ENCODE measurements around the gene NCOR2.

NCOR2 gene

DNA sequence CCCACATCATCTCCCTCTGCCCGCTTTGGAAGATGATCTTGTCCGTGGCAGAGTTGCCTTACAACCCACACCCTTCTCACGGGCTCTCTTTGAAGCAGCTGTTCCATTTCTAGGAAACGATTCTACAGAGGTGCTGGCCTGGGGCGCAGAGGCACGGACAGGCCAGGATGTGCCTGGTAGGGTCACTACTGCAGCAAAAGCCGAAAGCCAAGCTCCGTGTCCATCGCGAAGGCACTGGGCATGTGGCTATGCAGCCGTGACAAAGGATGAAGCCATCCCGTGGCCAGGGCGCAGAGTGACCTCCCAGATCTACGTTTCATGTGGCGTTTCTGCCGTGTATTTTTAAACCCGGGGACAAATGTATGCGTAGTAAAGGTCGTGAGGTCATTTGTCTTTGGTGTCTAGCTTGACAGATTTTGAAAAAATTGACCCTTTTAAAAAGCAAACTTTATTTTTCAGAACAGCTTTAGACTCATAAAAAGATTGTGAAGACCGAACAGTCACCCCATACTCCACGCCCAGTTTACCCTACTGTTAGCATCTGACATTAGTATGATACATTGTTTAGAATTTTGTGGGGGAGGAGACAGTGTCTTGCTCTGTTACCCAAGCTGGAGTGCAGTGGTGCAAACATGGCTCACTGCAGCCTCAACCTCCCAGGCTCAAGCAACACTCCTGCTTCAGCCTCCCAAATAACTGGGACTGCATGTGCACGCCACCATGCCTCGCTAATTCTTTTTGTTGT, 40.4 kb upstream of the NCOR2 start:
- H3K27me3 Mint-ChIP-seq (ENCODE audit: low read depth, poor library complexity): peaks cover 10% of the 10 kb centered on the region
- no peak for DNase-seq
- no peak for TF ChIP-seq CTCF (IDR thresholded peaks at IDR 0.05)
- H3K27ac Mint-ChIP-seq: peak overlapping the region; percentile 7
- peaks cover 3% of the 10 kb centered on the region for H3K9me3 Mint-ChIP-seq
- H3K36me3 Mint-ChIP-seq (ENCODE audit: low read depth): no peaks in the 10 kb centered on the region
- peaks cover 37% of the 10 kb centered on the region for H3K4me1 Mint-ChIP-seq
- no peak overlapping the region for H3K4me3 Mint-ChIP-seq

DNA sequence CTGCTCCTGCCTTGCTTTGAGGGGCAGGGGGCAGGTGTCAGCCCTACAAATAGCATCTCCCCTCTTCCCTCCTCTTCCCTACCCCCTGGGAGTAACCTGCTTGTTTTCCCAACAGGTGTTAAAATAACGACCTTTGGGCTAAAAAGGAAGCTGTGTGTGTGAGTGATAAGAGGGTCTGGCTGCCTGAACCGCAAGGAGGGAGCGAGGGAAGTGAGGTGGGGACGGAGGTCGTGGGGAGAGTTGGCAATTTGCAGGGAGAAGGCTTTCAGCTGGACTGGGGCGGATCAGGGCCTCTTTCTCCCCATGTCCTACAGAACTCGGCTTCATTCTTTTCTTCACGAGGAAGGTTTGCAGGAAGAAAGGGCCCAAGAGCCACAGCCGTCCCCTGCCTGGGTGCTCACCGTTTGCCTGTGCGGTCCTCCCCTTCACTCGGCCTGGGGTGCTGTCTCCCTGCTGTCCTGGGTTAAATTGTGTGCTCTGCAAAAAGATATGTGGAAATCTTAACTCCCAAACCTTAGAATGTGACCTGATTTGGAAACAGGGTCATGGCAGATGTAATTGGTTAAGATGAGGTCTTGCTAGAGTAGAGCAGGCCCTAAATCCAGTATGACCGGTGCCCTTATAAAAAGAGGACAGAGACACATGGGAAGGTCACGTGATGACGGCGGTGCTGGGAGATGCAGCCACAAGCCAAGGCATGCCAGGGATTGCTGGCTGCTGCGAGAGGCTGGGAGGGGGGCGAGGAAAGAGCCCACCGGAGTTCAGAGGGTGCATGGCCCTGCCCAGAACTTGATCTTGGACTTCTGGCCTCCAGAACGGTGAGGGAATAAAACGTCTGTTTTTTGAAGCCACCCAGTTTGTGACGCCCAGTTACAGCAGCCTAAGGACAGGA, 38.7 kb upstream of the NCOR2 start:
- Mint-ChIP-seq H3K27ac (peak overlapping the region; percentile 71), H3K4me3 (no peak overlapping the region), H3K9me3 (peaks cover 3% of the 10 kb centered on the region), H3K4me1 (peaks cover 41% of the 10 kb centered on the region), H3K27me3 (ENCODE audit: low read depth, poor library complexity) (peaks cover 13% of the 10 kb centered on the region), H3K36me3 (ENCODE audit: low read depth) (no peaks in the 10 kb centered on the region)
- no peak for DNase-seq
- TF ChIP-seq CTCF (IDR thresholded peaks at IDR 0.05): no peak

- DNase-seq: no peak
- Mint-ChIP-seq H3K27ac (no peak overlapping the region), H3K4me1 (peaks cover 41% of the 10 kb centered on the region), H3K27me3 (ENCODE audit: low read depth, poor library complexity) (peaks cover 13% of the 10 kb centered on the region), H3K4me3 (no peak overlapping the region), H3K9me3 (peaks cover 3% of the 10 kb centered on the region), H3K36me3 (ENCODE audit: low read depth) (no peaks in the 10 kb centered on the region)
- TF ChIP-seq CTCF (IDR thresholded peaks at IDR 0.05): no peak
Observed at GRCh38 chr12:124605150-124605882, 37.9 kb upstream of the NCOR2 start.

- Mint-ChIP-seq H3K27me3 (ENCODE audit: low read depth, poor library complexity) (peaks cover 9% of the 10 kb centered on the region), H3K9me3 (peaks cover 7% of the 10 kb centered on the region), H3K27ac (no peak overlapping the region), H3K4me3 (no peak overlapping the region), H3K36me3 (ENCODE audit: low read depth) (no peaks in the 10 kb centered on the region), H3K4me1 (peaks cover 41% of the 10 kb centered on the region)
- no peak for TF ChIP-seq CTCF (IDR thresholded peaks at IDR 0.05)
- no peak for DNase-seq
Observed at GRCh38 chr12:124604264-124604680, 36.9 kb upstream of the NCOR2 start.

DNA sequence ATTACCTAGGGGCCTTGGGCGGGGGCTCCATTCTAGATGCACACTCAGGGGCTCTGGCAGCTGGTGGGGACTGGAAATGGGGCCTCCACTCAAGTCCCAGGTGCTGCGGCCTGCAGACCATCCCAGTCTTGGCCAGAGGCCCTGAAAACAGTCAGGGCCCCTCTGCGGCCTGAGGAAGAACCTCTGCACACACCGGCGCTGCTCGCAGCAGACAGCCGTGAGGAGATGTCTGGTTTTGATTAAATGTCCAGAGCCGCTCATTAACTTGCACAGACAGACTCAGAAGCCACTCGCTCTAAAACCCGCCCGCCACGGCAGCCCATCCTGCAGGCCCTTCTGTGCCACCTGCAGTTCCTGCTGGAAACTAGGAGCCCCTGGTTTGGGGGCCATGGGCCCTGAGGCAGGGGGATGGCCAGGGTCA, 36.4 kb upstream of the NCOR2 start:
- no peak for TF ChIP-seq CTCF (IDR thresholded peaks at IDR 0.05)
- Mint-ChIP-seq H3K9me3 (peaks cover 11% of the 10 kb centered on the region), H3K4me3 (no peak overlapping the region), H3K27ac (no peak overlapping the region), H3K4me1 (peaks cover 40% of the 10 kb centered on the region), H3K36me3 (ENCODE audit: low read depth) (no peaks in the 10 kb centered on the region), H3K27me3 (ENCODE audit: low read depth, poor library complexity) (peaks cover 10% of the 10 kb centered on the region)
- no peak for DNase-seq

Data from nephron progenitor cell (in vitro differentiated cells).